HG03342 (cell line): ENCODE data around the gene EDIL3.

Experiments used
- ATAC-seq: cut with Tn5 transposase; IDR thresholded peaks from one replicate; pipeline ENCODE4 v1.9.1; 2021; ENCODE audit warnings: mild to moderate bottlenecking, moderate library complexity; ENCODE audit not compliant: unreplicated experiment

EDIL3 gene

GRCh38 chr5:84384604-84385575 lies at the start of gene EDIL3:
EDIL3 (minus strand) TSS chr5:84384880; CDS start chr5:84384374, 506 bp downstream.
- no peak for ATAC-seq

- ATAC-seq, result no peak
Measured at GRCh38 chr5:84433461-84433860, 48.8 kb upstream of the EDIL3 start.

DNA sequence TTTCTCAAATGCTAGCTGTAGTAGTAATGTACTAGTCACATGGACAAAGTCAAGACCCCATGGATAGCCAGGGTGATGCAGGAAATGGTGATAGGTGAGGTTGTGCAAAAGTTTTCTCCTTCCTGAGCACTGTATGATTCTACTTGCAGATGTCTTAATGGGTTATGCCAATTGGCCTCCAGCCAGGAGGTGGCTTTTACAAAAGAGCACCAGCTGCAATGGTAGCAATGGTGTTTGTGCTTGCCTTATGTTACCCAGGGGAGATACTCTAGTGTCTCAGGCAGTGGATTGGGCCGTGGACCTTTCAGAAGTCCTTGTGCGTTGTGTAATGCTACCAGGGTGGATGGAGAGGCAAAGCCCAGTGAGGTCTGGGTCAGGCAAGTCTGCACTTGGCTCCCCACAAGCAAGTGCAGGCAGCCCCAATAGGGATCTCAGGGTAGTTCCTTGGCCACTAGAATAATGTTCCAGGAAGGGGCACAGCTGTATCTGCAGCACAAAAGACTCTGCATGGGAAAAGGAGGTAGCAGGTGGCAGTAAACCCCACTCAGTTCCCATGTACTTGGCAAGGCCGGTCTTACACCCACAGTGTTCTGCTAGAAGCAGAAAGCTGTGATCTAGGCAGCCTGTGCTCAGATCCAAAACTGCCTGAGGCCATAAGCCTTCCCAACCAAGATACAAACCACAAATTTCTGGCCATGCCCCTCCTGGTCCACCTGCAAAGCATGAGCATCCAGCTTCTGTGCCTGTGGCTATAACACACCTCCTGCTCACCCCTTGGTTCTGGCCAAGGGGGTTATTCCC lies 46.4 kb upstream of the EDIL3 start:
- no peak for ATAC-seq

GRCh38 chr5:84430079-84430478 lies 45.4 kb upstream of the EDIL3 start:
- ATAC-seq, result no peak

GRCh38 chr5:84425365-84425881 lies 40.7 kb upstream of the EDIL3 start:
- ATAC-seq, result no peak

GRCh38 chr5:84419742-84420141 lies 35.1 kb upstream of the EDIL3 start:
- no peak for ATAC-seq

- no peak for ATAC-seq
Measured at GRCh38 chr5:84411832-84412605, 27.3 kb upstream of the EDIL3 start.

DNA sequence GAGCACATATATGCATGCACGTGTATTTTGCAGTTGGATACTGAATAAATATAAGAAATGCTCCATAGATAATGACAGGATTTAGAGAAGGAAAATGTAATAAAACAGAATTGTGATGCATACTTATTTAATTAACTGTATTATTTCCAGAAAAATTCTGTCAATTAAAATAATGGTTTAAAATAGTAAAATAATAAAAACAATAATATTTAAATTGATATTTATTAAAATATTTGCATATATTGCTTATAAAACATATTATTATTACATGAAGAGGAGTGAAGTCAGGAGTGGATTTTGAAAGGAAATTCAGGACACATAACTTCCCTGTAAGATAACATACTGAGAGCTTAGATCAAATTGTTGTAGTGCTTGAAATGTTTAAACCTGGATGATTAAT lies 21.4 kb upstream of the EDIL3 start:
- no peak for ATAC-seq

- no peak for ATAC-seq
Measured at GRCh38 chr5:84403773-84404172, 19.1 kb upstream of the EDIL3 start.

DNA sequence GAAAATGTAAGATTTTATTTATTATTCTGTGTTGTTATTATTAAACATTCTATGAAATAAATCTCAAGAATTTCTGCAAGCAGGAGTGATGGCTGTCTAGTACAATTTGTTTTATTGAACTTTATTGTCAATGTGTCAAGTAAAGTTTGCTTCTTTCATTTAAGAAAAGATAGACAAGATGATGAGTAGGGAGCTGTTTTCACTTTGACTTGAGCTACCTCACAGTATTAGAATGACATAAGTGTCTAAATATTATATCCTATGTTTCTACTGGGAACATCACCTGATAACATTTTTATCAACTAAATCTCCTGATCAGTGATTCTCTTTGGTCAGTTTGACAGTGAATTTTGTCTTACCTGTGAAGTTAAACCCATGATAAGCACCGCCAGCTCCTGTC lies 12.7 kb upstream of the EDIL3 start:
- ATAC-seq, result no peak

DNA sequence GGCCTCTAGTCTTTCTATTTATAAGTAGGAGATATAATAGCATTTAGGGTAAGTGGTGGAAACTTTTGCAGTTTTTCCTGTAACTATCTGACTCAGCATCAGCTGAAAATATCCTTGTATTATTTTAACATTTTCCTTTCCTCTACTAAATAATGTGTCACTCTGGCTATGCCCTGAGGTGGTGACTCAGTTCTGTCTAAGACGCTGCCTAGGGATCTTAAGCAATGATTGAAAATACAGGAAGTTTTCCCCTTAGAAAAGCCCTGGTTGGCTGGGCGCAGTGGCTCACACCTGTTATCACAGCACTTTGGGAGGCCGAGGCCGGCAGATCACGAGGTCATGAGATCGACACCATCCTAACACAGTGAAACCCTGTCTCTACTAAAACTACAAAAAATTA lies 9.3 kb upstream of the EDIL3 start:
- no peak for ATAC-seq

GRCh38 chr5:84392836-84393235 lies 8.2 kb upstream of the EDIL3 start:
- no peak for ATAC-seq

DNA sequence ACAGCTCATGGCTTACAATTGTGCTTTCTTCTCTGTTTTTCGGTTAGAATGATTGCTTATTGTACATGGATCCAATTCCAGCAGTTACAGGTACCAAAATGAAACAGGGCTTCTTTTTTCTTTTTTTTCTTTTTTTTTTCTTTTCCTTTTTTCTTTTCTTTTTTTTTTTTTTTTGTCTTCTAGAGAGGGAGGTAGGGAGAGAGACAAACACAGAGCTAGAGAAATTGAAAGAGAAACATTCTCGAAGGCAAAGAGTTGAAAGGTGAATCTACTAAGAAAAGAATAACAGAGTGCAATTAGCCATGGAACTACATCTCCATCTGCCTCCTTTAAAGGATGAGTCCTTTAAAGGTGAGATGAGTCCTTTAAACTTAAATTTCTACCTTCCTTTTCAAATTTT lies 1.0 kb upstream of the EDIL3 start:
- no peak for ATAC-seq

DNA sequence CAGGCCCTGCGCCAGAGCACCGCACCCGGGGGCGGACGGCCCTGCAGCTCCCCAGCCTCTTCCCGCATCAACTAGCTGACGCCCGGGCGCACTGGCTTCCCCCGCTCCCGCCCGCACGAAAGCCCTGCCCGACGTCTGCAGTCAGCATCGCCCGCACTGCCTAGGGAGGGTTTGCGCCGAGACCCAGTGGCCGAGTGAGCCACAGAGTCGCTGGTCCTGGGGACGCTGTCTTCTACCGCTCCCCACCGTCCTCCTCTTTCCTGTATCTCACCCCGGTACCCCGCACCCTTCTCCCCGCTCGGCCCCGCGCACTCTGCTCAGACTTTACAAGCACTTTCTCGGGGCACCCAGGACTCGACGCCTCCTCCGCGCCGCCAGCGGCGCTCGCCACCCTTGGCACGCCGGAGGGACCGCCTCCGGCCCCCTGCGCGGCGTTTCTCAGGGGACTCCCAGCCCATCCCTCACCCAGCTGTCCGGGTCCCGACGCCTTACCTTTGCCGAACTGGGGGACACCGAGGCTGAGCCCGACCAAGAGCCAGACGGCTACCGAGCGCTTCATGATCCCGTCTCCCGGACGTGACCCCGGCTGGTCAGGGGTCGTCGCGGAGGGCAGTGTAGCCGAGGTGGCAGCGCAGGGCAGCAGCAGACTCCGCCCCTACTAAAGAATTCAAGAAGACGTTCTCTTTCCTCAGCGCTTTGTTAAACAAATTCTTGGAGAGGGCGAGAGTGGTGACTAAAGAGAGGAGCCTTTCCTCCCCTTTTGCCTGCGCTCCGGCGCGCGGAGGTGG lies 670 bp downstream of the EDIL3 start:
- no peak for ATAC-seq

GRCh38 chr5:84383296-84383815 lies 1.3 kb downstream of the EDIL3 start:
- no peak for ATAC-seq

DNA sequence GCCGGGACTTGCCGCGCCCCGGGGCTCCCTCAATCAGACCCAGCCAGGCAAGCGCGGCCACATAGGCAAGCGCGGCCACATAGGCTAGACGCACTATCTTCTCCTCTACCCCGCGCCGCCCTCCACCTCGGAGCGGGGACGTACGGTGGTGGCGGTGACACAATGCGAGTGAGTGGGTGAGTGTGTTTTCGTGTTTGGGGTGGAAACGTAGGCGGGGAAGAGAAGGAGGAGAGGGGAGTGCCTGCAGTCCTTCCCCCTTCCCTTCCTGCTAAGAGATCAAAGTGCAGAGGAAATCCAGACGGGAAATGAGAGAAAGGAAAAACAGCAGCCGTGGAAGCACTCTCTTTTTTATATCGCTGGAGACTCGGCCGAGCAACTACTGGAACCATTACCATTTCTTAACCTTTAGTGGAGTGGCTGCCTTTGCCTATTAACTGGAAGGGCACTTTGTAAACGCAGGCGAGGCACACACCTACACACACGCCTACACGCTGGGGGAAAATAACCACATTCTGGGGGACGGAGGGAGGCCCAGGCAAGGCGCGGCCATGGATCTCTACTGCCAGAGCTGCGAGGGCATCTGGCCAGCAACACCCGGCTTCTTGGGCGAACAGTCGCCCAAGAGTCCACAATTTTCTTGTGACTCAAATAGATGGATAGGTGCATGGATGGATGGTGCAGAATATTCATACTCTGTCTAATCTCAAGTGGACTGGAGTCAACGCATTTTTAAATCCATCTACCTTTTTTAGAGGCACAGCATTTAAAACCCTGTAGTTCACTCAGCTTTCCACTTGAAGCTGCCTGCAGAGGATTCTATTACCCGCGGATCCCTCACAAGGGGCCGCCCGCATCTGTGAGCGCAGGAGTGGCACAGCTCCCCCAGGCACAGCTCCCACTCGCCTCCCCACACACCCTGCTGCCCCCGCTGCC lies 2.1 kb downstream of the EDIL3 start:
- no peak for ATAC-seq

DNA sequence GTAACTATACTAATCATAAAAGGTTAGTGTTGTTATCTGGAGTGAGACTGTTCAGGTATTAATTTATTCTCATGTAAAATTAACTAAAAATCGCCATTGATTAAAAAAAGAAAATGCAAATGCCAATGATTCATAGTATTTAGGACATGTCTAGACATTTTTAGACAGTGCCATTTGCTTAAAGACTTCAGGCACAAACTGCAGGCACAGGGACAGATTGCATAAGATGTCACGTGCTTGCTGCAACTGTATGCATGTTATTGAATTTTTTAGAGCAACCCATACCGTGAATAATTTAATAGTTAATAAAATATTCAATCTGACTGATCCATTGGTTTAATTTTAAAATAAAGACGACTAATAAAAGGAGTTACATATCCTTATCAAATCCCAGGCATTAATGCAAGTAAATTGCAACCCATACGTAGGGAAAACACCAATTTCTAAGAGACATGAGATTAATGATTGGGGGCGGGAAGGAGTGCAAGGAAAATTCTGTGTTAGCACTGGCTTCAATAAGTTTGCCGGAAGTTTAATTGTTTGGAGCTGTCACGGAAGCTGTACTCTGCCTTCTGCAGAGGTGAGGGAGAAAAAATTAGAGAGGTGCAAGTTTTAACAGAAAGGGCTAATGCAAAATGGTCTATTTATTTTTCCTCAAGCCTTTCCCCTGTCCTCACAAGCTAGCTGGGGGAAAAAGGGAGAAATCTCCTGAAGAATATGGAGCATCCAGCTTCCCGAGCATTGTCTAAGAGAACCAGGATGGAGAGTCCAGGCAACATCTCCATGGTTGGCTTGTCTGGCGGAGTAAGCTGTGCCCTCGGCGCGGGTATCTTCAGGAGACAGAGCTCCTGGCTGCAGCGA lies 2.9 kb downstream of the EDIL3 start:
- ATAC-seq, result no peak

- no peak for ATAC-seq
Measured at GRCh38 chr5:84379749-84380148, 4.9 kb downstream of the EDIL3 start.
